HepG2 (cell line): Measurements from ENCODE around the gene DCAF7. TPM values are rescaled to one million over a fixed set of nuclear protein-coding genes. Genes with fewer than 3 reads are reported as not detected.

Experiments
- KLF15 ChIP-seq: sonication (generic); formaldehyde crosslinking; IDR thresholded peaks from 2 replicates; pipeline ENCODE4 v1.8.1; 2023; ENCODE audit warnings: borderline replicate concordance, mild to moderate bottlenecking, inconsistent platforms, missing genetic modification reagents, mixed read lengths
- ZNF256 ChIP-seq: sonication (generic); formaldehyde crosslinking; conservative IDR thresholded peaks from 2 replicates; pipeline ENCODE4 v1.4.0; 2020; ENCODE audit warnings: missing genetic modification reagents
- ZNF276 ChIP-seq: sonication (generic); formaldehyde crosslinking; IDR thresholded peaks from 2 replicates; pipeline ENCODE4 v1.4.0; 2020; ENCODE audit warnings: mild to moderate bottlenecking, low read depth, missing genetic modification reagents
- ZNF704 ChIP-seq: sonication (generic); formaldehyde crosslinking; IDR thresholded peaks from 2 replicates; pipeline ENCODE4 v1.8.1; 2023; ENCODE audit warnings: mild to moderate bottlenecking, inconsistent platforms, moderate library complexity, missing genetic modification reagents, borderline replicate concordance
- ZNF772 ChIP-seq: sonication (generic); formaldehyde crosslinking; IDR thresholded peaks from 2 replicates; pipeline ENCODE4 v1.5.0; 2020; ENCODE audit warnings: mild to moderate bottlenecking, missing genetic modification reagents
- ZSCAN31 ChIP-seq: sonication (generic); formaldehyde crosslinking; IDR thresholded peaks from 2 replicates; pipeline ENCODE4 v1.5.0; 2020; ENCODE audit warnings: low read depth, mild to moderate bottlenecking, missing genetic modification reagents
- polyA plus RNA-seq, 8 experiments: library from polyadenylated mRNA; depleted of rRNA in 3 of 8; stranded (reverse) in 7 of 8; unstranded in 1 of 8; fragments of >200 nt; fragmentation: Illumina TruSeq in 4 of 8; extraction: Trizol in 4 of 8; gene quantifications; 2 replicates each; pipeline versions ENCODE4 v1.2.1 to v1.2.3, GENCODE V29; 2011 to 2016; ENCODE audit warnings: low read depth in 4 of 8, missing spikeins in 1 of 8, mixed read lengths in 1 of 8; ENCODE audit not compliant: insufficient read depth in 1 of 8
- total RNA-seq, 5 experiments: library from RNA; depleted of rRNA; stranded (reverse); fragments of >200 nt; fragmentation: Illumina TruSeq; extraction: Trizol; gene quantifications; 2 replicates each; pipeline ENCODE4 v1.2.3, GENCODE V29; 2016; ENCODE audit warnings: low read depth in 1 of 5
- TF ChIP-seq, protein P1 (sequence below): sonication (generic); formaldehyde crosslinking; IDR thresholded peaks from 2 replicates; pipeline ENCODE4 v1.4.0; 2020; ENCODE audit warnings: low read depth, missing genetic modification reagents
- TF ChIP-seq, protein P2 (sequence below): sonication (generic); formaldehyde crosslinking; conservative IDR thresholded peaks from 2 replicates; pipeline ENCODE4 v1.8.0; 2022; ENCODE audit warnings: low read depth, missing genetic modification reagents

Gene DCAF7
- total and polyA plus RNA-seq, 2 of the 13 experiments (the other 11 are each of a cell fraction or from before 2014, with no cell fraction given), result 55.2 to 73.4 TPM

DNA sequence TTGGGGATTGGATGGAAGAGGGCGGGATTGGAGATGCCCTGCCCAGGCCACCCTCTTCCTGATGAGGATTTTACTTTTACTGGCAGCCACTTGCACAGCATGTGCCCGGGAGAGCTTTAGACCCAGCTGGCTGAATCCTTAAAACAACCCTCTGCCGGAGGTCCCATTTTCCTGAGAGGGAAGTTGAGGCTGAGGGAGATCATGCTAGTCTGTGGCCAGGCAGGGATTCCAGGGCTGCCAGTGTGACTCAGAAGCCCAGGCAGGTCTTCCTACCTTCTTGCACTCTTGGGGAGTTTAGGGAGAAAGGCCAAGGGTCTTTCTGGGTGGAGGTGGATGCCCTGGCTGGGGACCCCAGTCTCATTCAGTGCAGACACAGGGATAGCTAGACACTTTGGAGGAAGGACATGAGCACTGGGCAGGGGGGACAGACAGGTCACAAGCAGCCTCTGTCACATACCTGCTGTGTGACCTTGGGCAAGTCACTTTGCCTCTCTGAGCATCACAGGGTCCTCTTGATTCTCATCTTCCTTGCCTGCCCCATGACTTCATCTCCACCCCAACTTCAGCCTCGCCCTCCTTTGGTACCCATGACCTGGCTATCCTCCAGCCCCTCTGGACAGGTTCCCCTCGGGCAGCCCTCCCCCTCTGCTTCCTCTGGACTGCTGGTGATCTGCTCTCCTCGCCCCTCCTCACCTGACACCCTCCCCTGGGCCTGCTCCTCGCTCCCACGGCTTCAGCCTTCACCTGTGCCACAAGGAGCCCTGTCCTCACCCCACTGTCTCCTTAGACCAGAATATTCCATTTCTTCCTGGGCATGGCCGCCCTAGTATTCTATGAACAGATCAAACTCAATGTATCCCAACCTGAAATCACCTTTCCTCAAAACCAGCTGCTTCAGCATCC, 11.3 kb upstream of the DCAF7 start (continued):
- TF ChIP-seq, protein P1, sequence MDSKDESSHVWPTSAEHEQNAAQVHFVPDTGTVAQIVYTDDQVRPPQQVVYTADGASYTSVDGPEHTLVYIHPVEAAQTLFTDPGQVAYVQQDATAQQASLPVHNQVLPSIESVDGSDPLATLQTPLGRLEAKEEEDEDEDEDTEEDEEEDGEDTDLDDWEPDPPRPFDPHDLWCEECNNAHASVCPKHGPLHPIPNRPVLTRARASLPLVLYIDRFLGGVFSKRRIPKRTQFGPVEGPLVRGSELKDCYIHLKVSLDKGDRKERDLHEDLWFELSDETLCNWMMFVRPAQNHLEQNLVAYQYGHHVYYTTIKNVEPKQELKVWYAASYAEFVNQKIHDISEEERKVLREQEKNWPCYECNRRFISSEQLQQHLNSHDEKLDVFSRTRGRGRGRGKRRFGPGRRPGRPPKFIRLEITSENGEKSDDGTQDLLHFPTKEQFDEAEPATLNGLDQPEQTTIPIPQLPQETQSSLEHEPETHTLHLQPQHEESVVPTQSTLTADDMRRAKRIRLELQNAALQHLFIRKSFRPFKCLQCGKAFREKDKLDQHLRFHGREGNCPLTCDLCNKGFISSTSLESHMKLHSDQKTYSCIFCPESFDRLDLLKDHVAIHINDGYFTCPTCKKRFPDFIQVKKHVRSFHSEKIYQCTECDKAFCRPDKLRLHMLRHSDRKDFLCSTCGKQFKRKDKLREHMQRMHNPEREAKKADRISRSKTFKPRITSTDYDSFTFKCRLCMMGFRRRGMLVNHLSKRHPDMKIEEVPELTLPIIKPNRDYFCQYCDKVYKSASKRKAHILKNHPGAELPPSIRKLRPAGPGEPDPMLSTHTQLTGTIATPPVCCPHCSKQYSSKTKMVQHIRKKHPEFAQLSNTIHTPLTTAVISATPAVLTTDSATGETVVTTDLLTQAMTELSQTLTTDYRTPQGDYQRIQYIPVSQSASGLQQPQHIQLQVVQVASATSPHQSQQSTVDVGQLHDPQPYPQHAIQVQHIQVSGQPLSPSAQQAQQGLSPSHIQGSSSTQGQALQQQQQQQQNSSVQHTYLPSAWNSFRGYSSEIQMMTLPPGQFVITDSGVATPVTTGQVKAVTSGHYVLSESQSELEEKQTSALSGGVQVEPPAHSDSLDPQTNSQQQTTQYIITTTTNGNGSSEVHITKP, result no peak
- TF ChIP-seq, protein P2, sequence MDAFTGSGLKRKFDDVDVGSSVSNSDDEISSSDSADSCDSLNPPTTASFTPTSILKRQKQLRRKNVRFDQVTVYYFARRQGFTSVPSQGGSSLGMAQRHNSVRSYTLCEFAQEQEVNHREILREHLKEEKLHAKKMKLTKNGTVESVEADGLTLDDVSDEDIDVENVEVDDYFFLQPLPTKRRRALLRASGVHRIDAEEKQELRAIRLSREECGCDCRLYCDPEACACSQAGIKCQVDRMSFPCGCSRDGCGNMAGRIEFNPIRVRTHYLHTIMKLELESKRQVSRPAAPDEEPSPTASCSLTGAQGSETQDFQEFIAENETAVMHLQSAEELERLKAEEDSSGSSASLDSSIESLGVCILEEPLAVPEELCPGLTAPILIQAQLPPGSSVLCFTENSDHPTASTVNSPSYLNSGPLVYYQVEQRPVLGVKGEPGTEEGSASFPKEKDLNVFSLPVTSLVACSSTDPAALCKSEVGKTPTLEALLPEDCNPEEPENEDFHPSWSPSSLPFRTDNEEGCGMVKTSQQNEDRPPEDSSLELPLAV, result no peak
- TF ChIP-seq ZNF704 (CRISPR knock-in tag) (no peak), ZNF256 (CRISPR knock-in tag) (no peak), ZNF772 (no peak), ZSCAN31 (CRISPR knock-in tag) (no peak), KLF15 (CRISPR knock-in tag) (no peak), ZNF276 (CRISPR knock-in tag) (no peak)
- TF ChIP-seq, all 625 proteins: peak for 4
